GM18499 (cell line): ENCODE data around the gene MMP24OS.

Experiments used
- ATAC-seq: cut with Tn5 transposase; IDR thresholded peaks from one replicate; pipeline ENCODE4 v1.9.1; 2021; ENCODE audit warnings: moderate number of reproducible peaks; ENCODE audit not compliant: insufficient read depth, unreplicated experiment

The MMP24OS gene

DNA sequence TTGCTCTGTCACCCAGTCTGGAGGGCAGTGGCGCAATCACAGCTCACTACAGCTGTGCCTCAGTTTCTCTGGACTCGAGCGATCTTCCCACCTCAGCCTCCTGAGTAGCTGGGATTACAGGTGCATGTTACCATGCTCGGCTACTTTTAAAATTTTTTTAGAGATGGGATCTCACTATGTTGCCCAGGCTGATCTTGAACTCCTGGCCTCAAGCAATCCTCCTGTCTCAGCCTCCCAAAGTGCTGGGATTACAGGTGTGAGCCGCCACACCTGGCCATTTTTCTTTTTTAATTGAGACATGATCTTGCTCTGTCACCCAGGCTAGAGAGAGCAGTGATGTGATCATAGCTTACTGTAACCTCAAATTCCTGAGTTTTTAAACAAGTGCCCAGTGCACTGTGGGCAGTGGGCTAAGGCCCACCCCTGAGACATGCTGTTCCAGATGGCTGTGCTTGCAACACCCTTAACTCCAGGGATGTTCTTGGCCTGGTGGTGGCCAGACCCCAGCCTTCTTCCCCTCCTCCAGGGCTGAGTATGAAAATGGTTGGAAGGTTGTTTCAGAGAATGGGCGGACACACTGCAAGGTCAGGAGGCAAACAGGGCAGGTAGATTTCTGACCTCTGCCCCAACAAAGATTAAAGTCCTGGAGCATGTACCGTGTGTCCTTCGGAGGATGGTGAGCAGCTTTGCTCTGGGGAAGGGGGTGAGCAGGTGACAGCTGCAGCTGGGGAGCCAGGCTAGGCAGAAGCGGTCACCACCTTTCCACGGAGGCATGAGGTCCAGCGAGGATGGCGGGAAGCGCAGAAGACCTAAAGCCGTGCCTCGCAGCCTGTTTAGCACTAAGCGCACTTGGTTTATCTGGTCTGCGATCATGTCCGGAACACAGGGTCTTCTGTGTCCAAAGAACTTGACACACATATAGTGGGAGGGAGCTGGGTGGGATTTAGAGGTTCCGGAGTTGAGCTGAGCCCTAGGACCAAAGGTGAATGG is 15.7 kb upstream of the MMP24OS start:
- no peak for ATAC-seq

DNA sequence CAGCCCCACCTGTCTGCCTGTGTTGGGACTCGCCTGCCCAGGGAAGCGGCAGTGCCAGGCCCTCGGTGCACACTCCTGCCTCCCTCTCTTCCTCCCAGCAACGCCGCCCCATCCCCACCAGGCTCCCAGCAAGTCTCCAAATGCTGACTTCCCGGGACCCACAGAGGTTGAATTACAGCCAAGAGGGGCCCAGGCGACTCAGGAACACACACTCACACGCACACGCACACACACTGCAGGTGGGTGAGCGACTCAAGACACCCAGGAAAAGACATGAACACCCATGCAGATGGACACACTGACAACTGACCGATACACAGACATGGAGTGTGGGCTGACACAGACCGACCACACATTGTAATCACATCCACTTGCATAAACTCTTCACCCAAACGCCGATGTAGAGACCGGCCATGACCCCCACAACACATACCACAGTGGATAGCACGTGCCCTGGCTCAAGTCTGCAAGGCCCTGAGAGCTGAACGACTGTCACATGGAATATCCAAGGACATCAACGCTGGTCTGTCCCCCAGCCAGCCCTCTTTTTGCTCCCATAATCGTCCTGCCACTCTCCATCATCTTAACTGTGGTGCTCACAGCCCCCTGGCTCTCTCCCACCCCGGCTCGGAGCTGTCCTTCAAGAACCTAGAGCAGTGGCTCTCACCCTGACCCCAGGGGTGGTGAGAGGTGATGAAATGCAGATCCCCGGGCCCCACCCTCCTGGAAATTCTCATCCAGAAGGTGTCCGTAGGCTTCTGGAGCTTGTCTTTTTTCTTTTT is 14.8 kb upstream of the MMP24OS start:
- no peak for ATAC-seq

- ATAC-seq: no peak
Measured at GRCh38 chr20:35291654-35292503, 14.0 kb upstream of the MMP24OS start, which contains the start of gene FAM83C. TSS of gene FAM83C (minus strand) at chr20:35292425. CDS start at chr20:35292304, 121 bp downstream.

DNA sequence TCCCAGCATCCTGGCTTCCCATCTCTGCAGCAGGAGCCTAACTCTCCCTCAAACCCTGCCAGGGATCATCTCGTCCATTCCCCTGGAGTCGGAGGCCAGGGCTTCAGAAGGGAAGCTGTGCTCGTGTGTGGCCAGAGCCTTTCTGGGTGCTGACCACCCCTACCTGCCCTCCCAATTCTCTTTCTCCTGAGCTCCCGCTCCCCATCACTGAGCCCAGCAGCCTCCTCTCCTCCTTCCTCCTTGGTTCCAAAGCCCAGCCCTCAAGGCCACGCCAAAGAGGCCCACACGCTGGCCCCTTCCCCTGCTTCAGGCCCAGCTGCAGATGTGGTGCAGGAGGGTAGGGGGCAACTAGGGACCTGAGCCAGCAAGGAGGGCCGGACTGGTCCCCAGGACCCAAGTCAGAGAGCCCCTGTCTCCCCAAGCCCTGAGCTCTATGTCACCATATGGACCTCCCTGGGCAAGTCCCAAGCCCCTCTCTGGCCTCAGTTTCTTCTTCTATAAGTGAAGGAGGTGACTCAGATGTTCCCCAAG is 13.0 kb upstream of the MMP24OS start:
- no peak for ATAC-seq

DNA sequence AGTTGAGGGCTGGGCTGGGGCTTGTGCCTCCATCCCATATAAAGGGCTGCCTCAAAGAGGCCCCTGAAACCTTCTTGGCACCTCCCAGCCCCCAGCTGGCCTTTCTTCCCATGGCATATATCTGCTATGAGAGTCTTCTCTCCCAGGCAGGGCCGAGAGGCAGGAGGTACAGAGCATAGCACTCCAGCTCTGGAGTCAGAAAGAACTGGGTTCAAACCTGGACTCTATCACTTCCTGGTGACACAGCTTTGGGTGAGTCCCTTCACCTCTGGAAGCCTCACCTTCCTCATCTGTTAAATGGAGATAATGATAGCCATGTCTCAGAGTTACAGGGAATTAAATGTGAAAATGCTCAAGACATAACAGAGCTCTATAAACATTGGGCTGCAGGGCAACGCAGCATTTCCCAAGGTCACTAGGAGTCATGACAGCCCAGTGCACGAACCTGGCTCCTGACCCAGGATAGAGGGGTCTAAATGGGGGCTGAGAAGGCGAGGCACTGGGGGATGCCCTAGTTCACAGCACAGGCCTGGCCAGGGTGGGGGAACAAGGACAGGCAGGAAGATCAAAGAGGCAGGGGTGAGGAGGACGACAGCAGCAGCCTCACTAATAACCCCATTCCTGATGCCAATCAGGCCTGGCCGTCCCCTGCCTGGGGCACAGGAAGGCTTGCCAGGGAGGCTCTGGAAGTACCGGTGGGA is 12.4 kb upstream of the MMP24OS start:
- no peak for ATAC-seq

GRCh38 chr20:35288325-35289060 is 10.6 kb upstream of the MMP24OS start:
- no peak for ATAC-seq

DNA sequence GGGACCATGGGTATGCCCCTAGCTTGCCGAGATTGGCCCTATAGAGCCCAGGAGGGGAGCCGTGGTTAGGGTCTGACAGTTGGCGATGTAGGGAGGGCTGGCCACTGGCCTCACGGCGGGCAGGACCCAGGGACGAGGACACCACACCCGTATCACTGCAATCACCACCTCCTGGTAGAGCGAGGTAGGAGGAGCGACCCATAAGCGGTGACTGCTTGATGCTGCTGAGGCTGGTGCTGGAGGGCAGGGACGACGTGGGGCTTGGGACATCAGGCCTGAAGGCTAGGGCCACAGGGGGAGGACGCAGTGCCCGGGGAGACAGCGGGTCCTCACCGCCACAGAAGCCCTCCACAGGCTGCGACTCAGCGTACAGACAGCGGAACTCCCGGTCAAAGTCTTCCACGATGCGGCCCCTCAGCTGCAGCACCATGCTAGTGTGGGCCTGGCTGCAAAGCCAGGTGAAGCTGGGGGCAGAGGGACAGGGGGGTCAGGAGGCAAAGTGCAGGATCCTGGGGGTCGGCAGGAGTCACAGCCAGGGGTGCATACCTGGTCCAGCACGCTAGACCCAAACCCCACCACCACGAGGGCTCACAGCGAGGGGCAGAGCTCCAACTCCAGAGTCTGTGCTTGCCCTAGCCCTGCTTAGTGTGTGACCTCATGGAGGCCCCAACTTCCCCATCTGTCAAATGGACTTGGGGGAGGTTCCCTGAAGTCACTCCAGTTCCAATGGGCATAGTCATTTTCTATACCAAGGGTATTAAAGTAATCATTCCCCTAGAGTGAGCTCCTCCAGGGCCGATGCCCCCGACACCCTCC is 9.8 kb upstream of the MMP24OS start:
- ATAC-seq: no peak

- no peak for ATAC-seq
Measured at GRCh38 chr20:35286899-35287508, 9.1 kb upstream of the MMP24OS start.

DNA sequence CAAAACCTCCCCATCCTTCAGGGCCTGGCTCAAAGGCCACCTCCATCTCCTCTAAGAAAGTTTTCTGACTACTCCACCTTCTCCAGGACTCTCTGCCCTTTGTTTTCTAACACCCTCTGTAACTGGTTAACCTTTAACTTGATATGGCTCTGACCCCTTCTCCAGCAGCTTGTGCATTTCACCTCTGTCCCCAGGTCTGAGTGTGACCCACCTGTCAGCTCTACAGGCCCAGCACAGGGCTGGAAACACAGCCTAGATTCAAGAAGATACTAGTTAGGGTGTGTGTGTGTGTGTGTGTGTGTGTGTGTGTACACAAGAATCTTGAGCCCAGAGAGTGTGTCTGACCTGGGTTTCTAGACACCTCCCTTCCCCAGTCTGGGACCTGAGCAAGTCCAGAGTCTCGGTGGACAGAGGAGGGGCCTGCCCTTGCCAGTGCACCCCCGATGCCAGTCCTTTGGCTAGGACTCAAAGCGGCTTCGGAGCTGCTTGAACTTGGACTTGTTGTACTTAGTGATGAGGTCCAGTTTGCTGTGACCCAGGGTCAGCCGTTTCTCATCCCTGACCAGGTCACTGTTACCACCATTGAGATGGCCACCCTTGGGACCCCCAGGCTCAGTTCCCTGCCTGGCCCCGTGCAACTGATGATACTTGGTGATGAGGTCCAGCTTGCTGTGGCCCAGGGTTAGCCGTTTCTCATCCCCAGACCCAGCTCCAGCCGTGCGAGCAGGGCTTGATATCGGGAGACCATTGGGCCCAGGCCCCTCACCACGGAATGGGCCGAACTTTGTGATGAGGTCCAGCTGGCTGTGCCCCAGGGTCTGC is 8.4 kb upstream of the MMP24OS start:
- no peak for ATAC-seq

GRCh38 chr20:35285806-35286076 is 7.8 kb upstream of the MMP24OS start:
- no peak for ATAC-seq

GRCh38 chr20:35284992-35285805 is 7.3 kb upstream of the MMP24OS start:
- no peak for ATAC-seq

DNA sequence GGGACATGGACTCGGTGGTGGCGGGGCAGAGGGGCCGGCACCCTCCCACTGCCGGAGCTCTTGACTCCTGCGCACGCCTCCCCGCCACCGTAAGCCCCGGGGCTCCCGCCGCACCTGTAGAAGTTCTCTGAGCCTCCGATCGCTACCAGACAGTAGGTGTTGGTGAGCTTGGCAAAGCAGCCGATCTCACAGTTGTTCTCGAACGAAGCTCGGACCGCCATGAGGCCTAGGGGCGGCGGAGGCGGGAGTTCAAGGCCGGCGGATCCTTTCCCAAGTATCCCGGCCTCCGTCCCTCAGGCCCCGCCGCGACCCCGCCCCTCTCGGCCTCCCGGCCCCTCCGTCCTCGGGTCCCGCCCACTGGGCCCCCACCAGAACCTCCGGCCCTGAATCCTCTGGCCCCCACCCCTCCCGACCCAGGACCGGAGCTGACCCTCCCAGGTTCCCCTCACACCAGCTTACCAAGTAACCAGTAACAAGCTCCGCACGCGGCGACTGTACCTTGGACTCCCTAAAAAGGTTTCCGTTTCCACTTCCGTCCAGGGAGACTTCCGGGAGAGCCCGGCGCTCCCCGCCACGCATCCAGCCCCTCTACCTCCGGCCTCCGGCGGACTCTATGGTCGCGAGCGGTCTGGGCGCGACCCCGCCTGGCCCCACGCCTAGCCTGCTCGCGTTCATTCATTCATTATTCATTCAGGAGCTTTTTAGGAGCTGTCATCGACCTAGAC is 6.5 kb upstream of the MMP24OS start, which contains the start of gene EIF6:
TSS of gene EIF6 (minus strand) at position 506 of the 725 bp plus-strand sequence. CDS start at position 221, 285 bp downstream.
- no peak for ATAC-seq

GRCh38 chr20:35283441-35284266 is 5.7 kb upstream of the MMP24OS start:
- no peak for ATAC-seq

DNA sequence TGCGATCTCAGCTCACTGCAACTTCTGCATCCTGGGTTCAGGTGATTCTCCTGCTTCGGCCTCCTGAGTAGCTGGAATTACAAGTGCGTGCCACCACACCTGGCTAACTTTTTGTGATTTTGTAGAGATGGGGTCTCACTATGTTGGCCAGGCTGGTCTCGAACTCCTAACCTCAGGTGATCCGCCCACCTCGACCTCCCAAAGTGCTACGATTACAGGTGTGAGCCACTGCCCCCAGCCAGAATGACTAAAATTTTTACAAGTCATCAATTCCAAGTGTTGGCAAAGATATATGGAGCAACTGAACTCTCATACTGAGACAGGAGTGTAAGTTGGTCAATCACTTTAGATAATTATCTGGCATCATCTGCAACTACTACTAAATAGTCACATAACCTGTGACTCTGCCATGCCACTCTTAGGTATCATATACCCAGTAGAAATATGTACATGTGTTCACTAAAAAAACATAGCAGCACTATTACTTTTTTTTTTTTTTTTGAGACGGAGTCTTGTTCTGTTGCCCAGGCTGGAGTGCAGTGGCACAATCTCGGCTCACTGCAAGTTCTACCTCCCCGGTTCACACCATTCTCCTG is 3.7 kb upstream of the MMP24OS start:
- ATAC-seq: no peak
